GM12875 (cell line): Measurements from ENCODE around the gene RASA3.

Experiments used
- H3K4me3 ChIP-seq: one replicate; pipeline ENCODE4 v1.5.1; 2011; ENCODE audit warnings: low read depth, low read length, control low read depth
- CTCF ChIP-seq: IDR thresholded peaks from 2 replicates; pipeline ENCODE4 v1.5.1; 2011; ENCODE audit warnings: low read depth, mild to moderate bottlenecking, control low read depth, inconsistent platforms, low read length, moderate library complexity, borderline replicate concordance; ENCODE audit not compliant: insufficient read depth

Gene RASA3

DNA sequence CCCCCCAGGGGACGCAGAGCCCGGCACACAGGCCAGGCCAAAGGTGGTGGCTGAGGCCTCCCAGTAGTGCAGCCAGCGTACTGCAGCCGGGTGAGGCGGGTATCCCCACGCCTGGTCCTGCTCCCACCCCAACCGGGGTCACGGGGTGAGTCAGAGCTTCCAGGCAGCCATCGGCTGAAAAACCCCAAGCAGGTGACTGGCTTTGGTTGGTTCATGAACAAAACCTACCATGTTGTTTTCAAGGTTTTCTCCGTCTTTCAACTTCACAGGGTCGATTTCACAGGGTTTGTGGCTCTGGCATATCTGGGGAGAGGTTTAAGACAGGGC lies 116.5 kb downstream of the RASA3 start:
- H3K4me3 ChIP-seq: no peak overlapping the region
- no peak for TF ChIP-seq CTCF

GRCh38 chr13:114015111-114015968 lies 117.1 kb downstream of the RASA3 start:
- TF ChIP-seq CTCF: no peak
- H3K4me3 ChIP-seq: no peak overlapping the region

- no peak overlapping the region for H3K4me3 ChIP-seq
- TF ChIP-seq CTCF: no peak
These were observed 118.3 kb downstream of the RASA3 start for GRCh38 chr13:114013952-114014629.

DNA sequence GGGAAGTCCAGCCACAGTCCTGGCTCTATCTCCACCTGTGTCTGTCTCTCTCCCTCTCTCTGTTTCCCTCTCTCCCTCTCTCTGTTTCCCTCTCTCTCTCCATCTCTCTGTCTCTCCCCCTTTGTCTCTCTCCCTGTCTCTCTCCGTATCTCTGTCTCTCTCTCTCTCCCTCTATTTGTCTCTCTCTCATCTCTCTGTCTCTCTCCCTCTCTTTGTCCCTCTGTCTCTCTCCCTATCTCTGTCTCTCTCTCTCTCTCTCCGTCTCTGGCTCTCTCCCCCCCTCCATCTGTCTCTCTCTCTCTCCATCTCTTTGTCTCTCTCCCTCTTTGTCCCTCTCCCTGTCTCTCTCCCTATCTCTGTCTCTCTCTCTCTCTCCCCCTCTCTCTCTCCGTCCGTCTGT lies 119.1 kb downstream of the RASA3 start:
- TF ChIP-seq CTCF: no peak

DNA sequence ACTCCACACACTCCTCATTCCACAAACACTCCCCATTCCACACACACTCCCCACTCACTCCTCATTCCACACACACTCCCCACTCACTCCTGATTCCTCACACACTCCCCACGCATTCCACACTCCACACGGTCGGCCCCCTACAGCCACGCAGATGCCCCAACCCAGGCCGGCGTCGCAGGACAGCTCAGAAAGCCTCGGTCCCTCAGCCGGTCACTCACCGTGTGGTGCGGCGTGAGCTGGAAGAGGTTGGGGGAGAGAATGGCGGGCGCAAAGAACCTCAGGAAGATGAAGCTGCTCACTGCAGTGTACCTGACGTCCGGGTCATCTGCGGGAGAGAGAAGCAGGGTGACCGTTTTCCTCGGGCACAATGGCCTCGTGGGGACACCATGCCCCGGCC lies 119.5 kb downstream of the RASA3 start:
- no peak for TF ChIP-seq CTCF
- no peak overlapping the region for H3K4me3 ChIP-seq

More for the DNA sequence above, 119.1 kb downstream of the RASA3 start:
- H3K4me3 ChIP-seq: no peak overlapping the region

DNA sequence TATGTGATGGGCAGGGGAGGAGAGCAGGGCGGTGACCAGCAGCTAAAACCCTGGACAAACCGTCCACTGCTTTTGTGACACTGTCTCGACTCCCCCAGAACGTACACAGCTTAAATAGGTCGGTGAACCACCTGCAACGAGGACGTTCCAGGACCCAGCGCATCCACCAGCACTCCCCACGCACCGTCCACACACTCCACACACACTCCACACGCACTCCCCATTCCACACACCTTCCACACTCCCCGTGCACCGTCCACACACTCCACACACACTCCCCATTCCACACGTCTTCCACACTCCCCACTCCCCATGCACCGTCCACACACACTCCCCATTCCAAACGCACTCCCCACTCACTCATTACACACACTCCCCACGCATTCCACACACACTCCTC lies 120.3 kb downstream of the RASA3 start:
- no peak for TF ChIP-seq CTCF
- H3K4me3 ChIP-seq: no peak overlapping the region

DNA sequence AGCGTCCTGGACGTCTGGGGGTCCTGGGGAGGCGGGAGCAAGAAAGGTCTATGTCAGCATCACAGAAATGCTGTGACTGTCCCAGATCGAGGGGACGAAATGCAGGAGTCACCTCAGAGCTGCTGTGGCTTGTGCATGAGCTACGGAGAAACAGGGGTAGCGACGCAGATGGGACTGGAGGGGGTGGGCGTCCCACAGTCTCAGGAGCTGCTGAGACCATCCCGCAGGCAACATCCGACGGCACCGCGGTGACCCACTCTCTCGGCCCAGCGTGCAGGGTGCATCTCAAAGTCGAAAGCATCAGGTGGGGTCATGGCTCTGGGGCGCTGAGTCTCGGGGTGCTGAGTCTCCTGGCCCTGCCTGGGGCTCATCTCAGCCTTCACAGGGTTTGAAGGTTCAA lies 121.2 kb downstream of the RASA3 start:
- TF ChIP-seq CTCF: no peak

More for the DNA sequence above, 121.2 kb downstream of the RASA3 start:
- no peak overlapping the region for H3K4me3 ChIP-seq
